ENCODE results near the gene VPS72.
A peak's percentile ranks its signal among the peaks of the same experiment; 100 is the strongest.

VPS72 gene

DNA sequence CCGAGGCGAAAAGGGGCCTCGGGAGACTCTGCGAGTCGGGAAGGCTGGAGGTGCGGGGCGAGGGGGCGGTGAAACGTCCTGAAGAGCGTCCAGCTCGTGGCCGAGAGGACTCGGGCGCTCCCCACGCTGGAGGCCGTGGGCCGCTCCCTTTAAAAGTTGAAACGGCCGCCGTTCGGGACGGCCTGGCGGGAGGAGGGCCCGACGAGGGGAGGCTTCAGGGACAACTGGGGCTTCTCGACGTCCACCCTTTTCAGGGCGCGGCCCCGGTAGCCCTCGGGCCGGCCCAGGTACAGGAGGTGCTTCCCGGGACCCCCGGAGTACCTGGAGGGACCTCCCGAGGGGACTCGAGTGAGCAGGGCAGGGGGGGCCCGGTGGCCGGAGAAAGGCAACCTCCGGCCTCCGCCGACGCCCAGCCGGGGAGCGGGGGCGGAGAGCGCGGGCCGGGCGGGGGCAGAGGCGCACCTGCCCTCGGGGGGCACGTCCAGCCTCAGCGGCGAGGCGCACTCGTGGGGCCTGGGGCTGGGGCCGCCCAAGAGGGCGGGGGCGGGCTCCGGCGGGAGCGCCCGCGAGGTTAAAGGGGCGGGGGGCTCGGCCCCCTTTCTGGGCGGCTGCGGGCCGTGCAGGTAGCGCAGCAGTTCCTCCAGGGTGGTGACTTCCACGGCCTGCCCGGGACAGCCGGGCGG is 57.5 kb downstream of the VPS72 start:
- DNase-seq (ENCODE audit: low read depth, low spot score): no peak
- ChIA-PET CTCF (interaction anchor here (3.0 kb wide), 1 partner anchor 32 kb away, joined by 16 read pairs; no protein-coding TSS in a partner anchor), POLR2A (no interaction called here)
- TF ChIP-seq, protein P1, sequence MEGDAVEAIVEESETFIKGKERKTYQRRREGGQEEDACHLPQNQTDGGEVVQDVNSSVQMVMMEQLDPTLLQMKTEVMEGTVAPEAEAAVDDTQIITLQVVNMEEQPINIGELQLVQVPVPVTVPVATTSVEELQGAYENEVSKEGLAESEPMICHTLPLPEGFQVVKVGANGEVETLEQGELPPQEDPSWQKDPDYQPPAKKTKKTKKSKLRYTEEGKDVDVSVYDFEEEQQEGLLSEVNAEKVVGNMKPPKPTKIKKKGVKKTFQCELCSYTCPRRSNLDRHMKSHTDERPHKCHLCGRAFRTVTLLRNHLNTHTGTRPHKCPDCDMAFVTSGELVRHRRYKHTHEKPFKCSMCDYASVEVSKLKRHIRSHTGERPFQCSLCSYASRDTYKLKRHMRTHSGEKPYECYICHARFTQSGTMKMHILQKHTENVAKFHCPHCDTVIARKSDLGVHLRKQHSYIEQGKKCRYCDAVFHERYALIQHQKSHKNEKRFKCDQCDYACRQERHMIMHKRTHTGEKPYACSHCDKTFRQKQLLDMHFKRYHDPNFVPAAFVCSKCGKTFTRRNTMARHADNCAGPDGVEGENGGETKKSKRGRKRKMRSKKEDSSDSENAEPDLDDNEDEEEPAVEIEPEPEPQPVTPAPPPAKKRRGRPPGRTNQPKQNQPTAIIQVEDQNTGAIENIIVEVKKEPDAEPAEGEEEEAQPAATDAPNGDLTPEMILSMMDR (IDR thresholded peaks at IDR 0.05; ENCODE audit: insufficient read depth, low read length, missing control alignments): no peak
- H3K4me3 ChIP-seq (ENCODE audit: low read depth, low read length): no peak overlapping the region

DNA sequence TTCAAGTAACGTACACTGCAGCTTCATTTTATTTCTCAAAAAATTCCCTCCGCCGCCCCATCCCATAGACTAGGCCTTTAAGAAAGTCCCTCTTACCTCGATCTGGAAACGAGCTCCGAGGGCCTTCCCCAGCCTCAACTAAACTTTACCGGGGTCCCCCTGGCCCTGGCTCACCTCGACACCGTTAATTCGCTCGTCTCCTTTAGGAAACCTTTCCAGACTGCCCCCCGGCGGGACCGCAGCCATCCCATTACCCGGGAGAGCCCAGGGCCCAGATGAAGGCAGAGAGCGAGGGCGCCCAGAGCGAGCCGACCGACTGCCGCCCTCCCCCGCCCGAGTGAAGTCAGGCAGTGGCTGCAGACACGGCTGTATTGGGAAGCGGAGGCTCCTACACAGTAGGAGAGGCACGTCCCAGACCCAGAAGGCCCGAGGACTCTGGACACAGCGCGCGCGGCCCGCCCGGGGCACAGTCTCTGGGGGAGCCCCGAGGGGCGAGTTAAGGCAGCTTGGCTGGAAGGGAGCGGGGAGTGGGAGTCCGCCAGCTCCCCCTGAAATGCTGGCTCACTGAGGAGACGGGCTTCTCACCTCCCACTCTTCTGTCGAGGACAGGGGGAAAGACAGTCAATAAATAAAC is 58.2 kb downstream of the VPS72 start:
- CTCF ChIA-PET: interaction anchor here (0.7 to 3.0 kb wide), 6 partner anchors 14 to 107 kb away, joined by 3 to 16 read pairs (median 3); partner anchors contain the start of gene TMOD4
- POLR2A ChIA-PET: interaction anchor here (1.3 kb wide), 2 partner anchors 9 to 33 kb away, joined by 4 to 8 read pairs; partner anchors contain the start of gene LYSMD1
- H3K4me3 ChIP-seq (ENCODE audit: low read depth, low read length): peak overlapping the region; percentile 44
- TF ChIP-seq, protein P1 (IDR thresholded peaks at IDR 0.05; ENCODE audit: insufficient read depth, low read length, missing control alignments): no peak
- DNase-seq (ENCODE audit: low read depth, low spot score): no peak

DNA sequence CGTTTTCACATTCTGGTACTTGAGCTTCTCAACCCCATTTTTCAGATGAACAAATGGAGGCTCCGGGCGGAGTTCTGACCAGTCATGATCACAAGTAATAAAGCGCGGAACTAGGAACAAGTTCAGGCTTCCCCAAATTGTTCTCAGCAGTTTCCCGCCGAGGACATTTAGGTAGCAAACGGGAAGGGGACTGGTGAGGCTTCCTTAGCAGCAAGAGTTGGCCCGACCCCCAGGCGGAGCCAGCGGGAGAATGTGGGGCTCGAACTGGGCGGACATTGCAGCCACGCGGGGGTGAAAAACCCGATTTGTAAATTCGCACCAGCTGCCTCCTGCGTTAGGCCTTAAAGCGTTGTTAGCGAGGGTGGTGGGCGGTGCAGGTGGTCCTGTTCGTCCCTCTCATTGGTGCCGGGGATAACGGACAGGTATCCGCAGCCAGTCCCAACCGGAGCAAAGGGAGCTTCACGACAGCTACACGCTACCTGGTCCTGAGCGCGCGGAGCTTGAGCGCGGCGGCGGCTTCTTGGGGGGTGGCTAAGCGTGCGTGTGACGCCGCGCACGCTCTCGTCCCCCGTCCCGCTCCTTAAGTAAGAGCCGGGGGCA is 58.9 kb downstream of the VPS72 start:
- peak; percentile 17 for DNase-seq (ENCODE audit: low read depth, low spot score)
- peak overlapping the region; percentile 44 for H3K4me3 ChIP-seq (ENCODE audit: low read depth, low read length)
- ChIA-PET CTCF (interaction anchor here (0.7 to 3.0 kb wide), 6 partner anchors 14 to 107 kb away, joined by 3 to 16 read pairs (median 3); partner anchors contain the start of gene TMOD4), POLR2A (interaction anchor here (1.0 to 1.3 kb wide), 3 partner anchors 10 to 70 kb away, joined by 4 to 8 read pairs (median 4); partner anchors contain the start of genes LYSMD1 and MLLT11)
- TF ChIP-seq, protein P1 (IDR thresholded peaks at IDR 0.05; ENCODE audit: insufficient read depth, low read length, missing control alignments): no peak

DNA sequence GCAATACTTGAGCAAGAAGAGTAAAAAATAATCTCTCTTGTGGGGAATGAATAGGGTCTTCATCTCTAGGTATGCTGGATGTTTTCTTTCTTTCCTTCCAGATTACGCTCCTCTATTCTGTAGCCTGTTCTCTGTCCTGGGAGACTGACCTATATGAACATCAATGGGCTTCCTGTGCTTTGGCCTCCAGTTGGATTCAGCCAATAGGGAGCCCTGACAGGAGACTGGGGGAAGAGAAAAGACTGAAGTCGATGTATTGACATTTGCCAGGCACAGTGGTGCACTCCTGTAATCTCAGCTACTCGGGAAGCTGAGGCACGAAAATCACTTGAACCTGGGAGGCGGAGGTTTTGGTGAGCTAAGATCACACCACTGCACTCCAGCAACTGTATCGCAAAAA is 61.2 kb downstream of the VPS72 start:
- H3K4me3 ChIP-seq (ENCODE audit: low read depth, low read length): no peak overlapping the region
- POLR2A ChIA-PET: no interaction called here
- CTCF ChIA-PET: interaction anchor here (1.9 kb wide), 1 partner anchor 29 kb away, joined by 8 read pairs; no protein-coding TSS in a partner anchor
- TF ChIP-seq, protein P1 (IDR thresholded peaks at IDR 0.05; ENCODE audit: insufficient read depth, low read length, missing control alignments): no peak
- DNase-seq (ENCODE audit: low read depth, low spot score): no peak

All from AG04449 (cell line).